GM21526 (cell line): ENCODE measurements around the gene ARPC4.
A peak's percentile ranks its signal among the peaks of the same experiment; 100 is the strongest.
"Not testable (repeated sequence)": the region's sequence is repeated elsewhere in the genome, so short reads cannot be mapped to it uniquely, and the experiment has no call there.

Source experiments
- ATAC-seq: cut with Tn5 transposase; IDR thresholded peaks from one replicate; pipeline ENCODE4 v1.9.1; 2021; ENCODE audit warnings: moderate library complexity; ENCODE audit not compliant: unreplicated experiment, low FRiP score

Gene ARPC4

DNA sequence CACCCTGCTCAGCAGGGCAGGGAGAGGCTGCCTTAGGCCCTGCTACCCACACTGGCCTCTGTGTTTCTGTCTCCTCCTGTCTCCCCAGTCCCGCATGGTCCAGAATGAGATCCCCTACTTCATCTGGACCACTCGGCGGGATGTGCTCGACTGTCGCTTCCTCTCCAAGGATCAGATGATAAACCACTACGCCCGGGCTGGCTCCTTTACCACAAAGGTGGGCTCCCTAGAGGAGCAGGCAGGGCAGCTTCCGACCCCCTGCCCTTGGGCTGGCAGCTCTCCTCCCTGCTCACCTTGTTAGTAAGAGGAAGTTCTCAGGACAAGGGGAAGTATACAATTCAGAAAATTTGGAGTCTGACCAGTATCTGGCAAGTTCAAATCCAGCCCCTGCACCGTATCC lies 23.1 kb downstream of the ARPC4 start:
- ATAC-seq = no peak

DNA sequence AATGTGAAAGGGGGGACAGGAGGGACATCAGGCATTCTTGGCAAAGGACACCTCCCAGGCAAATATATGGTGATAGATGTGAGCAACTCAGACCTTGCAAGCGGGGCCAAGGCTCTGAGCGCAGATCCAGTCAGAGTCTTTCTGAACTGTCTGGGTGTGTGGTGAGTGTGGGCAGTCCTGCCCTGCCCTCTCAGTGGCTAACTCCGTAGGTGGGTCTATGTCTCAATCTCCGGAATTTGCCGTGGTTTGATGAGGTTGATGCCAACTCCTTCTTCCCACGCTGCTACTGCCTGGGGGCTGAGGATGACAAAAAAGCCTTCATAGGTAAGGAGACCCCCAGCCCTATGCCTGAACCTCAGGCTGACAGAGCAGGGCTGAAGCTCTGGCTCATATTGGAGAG lies 24.6 kb downstream of the ARPC4 start:
- ATAC-seq = no peak

DNA sequence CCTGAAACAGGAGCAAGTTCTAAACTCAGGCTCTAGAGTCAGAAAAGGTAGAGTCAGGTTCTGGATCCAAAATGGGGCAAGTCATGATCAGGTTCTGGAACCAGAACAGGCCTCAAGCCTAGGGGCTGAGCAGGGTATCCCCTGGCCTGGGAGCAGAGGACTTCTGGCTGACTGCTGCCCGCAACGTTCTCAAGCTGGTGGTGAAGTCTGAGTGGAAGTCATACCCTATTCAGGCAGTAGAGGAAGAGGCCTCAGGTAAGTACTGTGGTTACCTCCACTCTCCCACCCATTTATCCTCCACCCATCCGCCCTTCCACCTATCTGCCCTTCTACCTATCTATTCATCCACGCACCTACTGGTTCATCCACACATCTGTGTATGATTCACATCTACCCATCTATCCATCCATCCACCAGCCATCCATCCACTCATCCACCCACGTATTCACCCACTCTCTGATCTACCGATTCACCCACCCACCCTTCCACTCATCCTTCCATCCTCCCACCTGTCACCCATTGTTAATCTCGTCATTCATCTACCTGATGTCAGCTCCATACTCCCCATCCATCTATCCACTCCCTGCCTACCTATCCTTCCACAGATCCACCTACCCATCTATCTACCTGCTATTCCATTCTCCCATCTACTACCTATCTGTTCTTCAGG lies 25.9 kb downstream of the ARPC4 start:
- ATAC-seq = no peak

DNA sequence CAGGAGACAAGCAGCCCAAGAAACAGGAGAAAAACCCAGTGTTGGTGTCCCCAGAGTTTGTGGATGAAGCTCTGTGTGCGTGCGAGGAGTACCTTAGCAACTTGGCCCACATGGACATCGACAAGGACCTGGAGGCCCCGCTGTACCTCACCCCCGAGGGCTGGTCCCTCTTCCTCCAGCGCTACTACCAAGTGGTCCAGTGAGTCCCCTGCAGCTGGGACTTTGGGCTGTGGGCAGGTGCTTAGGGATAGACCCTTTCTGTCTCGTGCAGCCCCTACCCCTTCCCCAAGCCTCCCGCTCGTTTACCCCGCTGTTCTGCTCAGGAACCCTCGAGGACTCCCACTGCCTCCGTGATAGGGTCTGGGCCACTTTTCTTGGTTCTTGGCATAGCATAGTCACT lies 27.7 kb downstream of the ARPC4 start:
- no peak for ATAC-seq

DNA sequence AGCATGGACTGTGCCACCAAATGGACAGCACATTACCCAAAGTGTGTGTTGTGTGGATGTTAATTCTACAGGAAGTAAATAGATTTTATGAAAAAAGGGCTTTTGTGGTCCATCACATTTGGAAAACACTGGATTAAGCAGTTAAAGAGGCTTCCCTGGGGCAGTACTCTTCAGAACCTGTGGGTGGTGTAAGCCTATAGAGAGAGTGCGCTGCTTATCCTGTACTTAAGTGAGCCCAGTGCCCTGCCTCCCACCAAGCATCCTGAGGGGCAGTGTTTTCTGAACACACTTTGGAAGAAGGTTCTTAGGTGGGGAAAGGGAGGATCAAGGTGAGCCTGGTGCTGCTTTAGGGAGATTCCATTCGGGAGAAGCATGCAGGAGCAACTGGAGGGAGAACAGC lies 28.1 kb downstream of the ARPC4 start:
- ATAC-seq = no peak

DNA sequence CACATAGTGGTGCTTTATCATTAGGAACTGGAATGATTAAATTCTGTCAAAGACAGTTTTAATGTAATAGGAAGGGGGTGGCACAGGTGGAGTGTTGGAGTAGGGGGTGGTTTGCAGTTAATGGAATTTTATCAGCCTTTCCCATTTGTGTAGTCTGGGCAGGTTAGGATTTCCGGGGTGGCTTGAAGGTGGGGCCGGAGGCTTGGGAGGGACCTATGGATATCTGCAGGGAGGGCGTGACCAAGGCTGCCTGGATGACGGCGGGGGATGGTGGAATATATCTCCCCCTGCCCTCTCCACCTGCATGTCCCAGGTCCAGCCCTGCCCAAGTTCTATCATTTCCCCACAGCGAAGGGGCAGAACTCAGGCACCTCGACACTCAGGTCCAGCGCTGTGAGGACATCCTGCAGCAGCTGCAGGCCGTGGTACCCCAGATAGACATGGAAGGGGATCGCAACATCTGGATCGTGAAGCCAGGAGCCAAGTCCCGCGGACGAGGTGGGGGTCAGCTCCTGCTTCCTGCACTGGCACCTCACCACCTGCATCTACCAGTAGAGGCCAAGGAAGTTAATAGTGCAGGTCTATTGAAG lies 32.7 kb downstream of the ARPC4 start:
- no peak for ATAC-seq

DNA sequence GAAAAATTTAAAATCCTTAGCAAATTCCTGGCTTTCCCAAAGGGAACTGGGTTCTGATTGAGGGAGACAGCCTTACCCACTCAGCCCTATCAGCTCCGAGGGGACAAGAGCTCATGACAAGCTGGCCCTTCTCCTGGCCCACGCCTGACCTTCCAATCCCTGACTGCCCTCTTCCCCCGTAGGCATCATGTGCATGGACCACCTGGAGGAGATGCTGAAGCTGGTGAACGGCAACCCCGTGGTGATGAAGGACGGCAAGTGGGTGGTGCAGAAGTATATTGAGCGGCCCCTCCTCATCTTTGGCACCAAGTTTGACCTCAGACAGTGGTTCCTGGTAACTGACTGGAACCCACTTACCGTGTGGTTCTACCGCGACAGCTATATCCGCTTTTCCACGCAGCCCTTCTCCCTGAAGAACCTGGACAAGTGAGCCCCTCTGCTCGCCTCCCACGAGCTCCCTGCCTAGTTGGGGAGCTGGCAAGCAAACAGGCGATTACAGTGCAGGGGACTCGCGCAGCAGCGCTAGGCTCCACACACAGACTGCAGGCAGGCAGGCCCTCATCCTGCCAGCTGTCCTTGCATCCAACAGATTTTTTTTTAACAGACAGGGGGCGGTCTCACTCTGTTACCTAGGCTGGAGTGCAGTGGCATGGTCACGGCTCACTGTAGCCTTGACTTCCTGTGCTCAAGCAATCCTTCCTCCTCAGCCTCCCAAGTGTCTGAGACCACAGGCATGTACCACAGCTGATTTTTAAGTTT lies 34.1 kb downstream of the ARPC4 start:
- ATAC-seq = no peak

DNA sequence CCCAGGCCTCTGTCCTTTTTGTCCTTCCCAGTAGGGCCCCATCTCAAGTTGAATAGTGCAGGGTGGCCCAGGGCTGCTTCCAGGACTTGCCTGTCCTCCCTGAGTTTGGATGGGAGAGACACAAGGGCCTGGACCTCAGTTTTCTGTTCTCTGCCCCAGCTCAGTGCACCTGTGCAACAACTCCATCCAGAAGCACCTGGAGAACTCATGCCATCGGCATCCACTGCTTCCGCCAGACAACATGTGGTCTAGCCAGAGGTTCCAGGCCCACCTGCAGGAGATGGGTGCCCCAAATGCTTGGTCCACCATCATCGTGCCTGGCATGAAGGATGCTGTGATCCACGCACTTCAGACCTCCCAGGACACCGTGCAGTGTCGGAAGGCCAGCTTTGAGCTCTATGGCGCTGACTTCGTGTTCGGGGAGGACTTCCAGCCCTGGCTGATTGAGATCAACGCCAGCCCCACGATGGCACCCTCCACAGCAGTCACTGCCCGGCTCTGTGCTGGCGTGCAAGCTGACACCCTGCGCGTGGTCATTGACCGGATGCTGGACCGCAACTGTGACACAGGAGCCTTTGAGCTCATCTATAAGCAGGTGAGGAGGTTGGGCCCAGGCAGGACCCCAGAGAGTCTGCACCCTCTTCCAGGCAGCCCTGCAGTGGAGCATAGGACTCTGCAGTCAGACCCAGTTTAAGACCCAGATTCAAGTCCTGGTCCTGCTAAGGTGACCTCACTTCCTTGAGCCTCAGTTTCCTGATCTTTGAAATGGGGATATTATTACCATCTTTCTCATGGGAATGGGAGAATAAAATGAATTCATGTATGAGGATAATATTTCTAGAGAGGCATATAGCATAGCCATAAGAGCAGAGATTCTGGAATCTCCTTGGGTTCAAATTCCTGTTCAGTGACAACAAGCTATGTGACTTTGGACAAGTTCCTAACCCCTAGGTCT lies 36.2 kb downstream of the ARPC4 start:
- no peak for ATAC-seq

DNA sequence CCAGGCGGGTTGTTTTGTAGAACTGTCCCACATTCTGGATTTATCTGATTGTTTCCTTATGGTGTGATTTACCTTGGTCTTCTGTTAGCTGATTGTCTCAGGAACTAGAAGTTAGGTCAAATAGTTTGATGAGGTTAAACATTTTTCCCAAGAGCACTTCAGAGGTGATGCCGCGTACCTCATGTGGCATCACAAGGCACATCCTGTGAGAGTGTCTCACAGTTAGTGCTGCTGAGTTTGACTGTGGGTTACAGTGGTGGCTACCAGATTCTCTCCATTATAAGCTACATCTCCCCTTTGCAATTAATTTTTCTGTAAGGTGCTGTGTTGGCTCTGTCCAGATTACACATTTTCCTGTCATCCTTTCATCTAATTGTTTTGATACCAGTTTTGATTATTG lies 38.4 kb downstream of the ARPC4 start:
- no peak for ATAC-seq

DNA sequence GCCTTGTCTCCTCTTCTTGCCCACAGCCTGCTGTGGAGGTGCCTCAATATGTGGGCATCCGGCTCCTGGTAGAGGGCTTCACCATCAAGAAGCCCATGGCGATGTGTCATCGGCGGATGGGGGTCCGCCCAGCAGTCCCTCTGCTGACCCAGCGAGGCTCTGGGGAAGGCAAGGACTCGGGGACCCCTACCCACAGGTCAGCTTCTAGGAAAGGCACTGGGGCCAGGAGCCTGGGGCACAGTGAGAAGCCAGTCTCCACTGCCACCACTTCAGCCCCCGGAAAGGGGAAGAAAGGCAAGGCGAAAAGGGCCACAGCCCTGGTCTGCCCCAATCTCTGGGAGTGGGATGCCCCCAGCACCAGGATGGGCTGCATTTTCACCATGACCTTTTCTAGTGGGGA lies 40.2 kb downstream of the ARPC4 start:
- ATAC-seq = no peak

DNA sequence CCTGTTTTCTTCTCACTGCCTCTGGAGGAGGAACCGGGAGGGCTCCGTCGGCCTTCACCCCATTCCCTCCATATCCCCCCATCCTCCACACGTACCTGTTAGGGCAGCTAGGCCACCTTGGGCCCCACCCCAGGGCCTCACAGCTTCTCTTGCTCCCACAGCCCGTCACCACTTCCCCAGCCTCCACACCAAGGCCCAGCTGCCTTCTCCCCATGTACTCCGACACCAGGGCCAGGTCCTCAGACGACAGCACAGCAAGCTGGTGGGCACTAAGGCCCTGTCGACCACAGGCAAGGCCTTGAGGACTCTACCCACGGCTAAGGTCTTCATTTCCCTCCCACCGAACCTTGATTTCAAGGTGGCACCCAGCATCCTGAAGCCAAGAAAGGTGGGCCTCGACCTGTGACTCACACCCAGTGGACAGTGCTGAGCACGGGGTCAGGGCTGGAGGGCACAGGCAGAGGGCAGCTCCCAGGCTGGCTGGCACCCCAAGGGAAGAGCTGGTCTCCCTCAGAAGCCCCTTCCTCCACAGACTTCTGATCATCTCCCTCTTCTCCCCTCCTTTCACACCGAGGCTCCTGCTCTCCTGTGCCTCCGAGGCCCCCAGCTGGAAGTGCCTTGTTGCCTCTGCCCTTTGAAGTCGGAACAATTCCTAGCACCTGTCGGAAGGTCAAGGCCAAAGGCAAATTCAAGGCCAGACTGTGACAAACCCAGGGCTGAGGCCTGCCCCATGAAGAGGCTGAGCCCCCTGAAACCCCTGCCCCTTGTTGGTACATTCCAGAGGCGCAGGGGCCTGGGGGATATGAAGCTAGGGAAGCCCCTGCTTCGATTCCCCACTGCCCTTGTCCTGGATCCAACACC lies 41.9 kb downstream of the ARPC4 start:
- ATAC-seq = no peak

DNA sequence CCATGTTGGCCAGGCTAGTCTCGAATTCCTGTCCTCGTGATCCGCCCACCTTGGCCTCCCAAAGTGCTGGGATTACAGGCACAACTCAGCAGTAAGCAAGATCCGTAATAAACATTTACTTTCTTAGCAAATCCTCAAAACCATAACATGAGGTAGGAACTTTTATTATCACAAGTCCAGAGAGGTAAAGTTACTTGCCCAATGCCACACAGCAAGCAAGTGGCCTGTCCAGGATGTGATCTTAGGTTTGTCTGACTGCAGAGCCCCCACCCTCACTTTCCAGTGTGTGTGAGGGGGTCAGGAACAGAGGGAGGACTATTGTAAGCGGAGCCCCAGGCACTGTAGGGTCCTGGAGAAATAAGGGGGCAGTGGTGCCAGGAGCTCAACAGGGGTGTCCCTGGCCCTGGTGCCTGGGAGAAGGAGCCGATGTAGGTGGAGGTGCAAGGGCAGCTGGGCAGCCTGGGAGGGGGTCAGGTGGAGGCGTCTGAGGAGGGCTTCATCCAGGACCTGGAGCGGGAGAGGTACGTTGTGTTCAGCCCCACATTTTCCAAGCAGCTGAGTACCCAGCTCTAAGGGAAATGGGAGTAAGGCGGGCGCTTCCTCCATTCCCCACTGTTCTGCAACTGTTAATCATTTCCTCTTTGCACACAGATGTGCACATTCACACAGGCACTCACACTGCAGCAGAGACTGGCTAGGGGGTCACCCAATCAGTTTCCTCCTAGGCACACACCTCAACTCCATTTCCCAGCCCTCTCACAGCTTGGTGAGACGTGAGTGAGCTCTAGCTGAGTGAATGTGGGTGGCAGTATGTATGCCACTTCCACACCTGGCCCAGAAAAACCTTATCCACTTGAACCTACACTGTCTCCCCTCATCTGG lies 45.1 kb downstream of the ARPC4 start:
- no peak for ATAC-seq

DNA sequence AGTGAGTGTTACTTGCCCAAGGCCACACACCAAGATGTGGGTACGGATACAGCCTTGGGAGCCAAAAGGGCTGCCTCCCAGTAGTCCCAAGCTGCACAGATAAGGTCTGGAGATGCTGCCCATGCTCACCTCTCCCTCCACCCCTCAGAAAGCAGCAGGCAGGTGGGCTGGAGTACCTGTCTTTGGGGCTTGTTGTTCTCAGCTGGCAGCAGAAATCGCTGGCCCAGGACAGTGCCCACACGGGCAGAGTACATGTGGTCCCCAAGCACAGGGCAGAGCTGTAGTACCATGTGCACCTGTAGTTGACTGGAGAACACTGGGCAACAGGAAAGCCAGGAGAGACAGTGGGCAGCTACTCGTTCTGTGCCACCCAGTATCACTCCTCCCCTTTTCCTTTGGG lies 46.0 kb downstream of the ARPC4 start:
- ATAC-seq = no peak

DNA sequence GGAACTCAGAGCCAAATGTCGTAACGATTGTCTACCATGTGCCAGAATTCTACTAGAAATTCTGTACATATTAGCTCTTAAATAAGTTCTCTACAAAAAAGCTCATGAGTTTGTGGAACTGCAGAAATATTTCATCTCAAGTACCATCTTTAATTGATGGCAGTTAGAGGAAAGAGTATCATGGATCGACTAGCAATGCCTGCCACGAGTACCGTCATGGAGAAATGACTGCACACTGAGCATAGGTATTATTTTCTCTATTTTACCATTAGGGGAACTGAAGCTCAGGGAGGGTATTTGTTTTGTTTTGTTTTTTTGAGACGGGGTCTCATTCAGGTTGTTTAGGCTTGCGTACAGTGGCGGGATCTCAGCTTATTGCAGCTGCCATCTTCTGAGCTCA lies 48.1 kb downstream of the ARPC4 start:
- ATAC-seq = no peak

DNA sequence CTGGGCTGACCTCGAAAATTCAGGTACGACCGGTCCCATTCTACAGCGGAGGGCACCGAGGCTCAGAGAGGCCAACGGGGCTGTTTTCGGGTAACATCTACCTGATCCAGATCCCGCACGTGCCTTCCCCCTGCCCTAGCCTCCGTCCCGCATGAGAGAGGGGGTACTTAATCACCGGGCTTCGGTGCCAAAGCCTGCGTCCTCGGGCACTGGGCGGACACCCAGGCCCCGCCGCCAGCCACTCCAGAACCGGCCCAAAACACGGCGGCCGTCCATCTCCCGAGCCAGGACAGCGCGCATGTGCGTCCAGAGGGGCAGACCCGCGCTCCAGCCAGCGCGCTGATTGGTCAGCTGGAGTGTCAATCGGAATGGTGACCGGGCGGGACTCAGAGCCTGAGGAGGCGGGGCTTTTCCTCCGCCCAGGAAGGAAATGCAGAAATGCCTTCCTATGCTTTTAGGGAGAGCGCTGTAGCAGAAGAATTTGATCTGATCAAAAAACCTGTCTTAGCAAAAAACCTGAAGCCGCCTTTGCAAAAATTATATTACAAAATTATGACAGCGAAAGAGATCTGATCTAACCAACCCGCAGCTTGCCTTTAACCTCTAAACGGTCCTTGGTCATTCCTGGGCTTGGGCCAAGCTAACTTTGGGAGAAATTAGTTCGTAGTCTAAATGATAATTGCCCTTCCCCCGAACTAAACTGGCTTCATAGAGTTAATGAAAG lies 51.0 kb downstream of the ARPC4 start, which contains the start of gene RPUSD3:
TSS of gene RPUSD3 (minus strand) at position 294 of the 724 bp plus-strand sequence. CDS start at position 276, 18 bp downstream.
- peak; percentile 94 for ATAC-seq

DNA sequence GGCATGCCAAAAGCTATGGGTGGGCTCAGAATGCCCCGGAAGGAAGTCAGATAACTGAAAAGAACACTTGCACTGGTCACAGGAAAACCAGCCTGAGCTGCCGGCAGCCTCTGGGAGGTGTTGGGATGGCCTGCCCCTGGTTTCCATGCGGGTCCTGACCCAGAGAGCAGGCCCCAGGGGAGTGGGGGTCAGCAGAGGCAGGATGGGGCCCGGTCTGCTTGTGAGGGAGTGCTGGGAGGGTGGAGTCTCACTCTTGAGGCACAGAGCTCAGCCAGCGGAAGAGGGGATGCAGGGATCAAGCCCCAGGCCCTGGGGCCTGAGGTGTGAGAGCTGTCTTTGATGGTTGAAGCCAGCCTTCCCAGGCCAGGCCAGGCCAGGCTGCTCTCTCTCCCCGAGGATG lies 53.3 kb downstream of the ARPC4 start:
- ATAC-seq = no peak

DNA sequence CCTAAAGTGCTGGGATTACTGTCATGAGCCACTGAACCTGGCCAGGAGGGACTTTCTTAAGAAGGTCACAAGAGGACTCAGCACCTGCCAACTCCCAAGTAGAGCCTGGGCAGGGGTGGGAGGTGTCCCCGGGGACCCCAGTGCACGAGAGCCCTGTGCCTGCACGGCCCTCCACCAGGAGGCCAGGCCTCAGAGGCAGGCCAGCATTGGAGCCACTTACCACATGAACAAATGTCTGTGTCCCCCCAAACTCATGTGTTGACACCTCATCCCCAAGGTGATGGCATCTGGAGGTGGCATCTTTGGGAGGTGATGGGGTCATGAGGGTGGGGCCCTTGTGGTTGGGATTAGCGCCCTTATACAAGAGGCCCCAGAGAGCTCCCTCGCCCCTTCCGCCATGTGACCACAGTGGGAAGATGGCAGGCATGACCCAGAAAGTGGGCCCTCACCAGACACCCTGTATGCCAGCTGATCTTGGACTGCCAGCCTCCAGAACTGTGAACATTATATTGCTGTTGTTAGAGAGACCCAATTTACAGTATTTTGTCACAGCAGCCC lies 54.1 kb downstream of the ARPC4 start:
- no peak for ATAC-seq

DNA sequence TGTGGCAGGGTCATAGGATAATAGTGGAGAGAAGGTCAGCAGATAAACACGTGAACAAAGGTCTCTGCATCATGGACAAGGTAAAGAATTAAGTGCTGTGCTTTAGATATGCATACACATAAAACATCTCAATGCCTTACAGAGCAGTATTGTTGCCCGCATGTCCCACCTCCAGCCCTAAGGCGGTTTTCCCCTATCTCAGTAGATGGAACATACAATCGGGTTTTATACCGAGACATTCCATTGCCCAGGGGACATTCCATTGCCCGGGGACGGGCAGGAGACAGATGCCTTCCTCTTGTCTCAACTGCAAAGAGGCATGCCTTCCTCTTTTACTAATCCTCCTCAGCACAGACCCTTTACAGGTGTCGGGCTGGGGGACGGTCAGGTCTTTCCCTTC lies 55.0 kb downstream of the ARPC4 start:
- not testable (repeated sequence) for ATAC-seq
